Common myeloid progenitor, CD34-positive (primary cell): Measurements from ENCODE around the gene CELF2.

ENCODE experiments used
- CTCF ChIA-PET: fragments of 350-600 bp; sonication (Branson Sonifier 250); formaldehyde crosslinking; loops from one replicate; lab custom pipeline; 2021; ENCODE audit warnings: antibody characterized with exemption; lab: Charles Lee
- POLR2A ChIA-PET: fragments of 350-600 bp; sonication (Branson Sonifier 250); formaldehyde crosslinking; loops from one replicate; lab custom pipeline; 2021; ENCODE audit warnings: antibody characterized with exemption; lab: Charles Lee
- DNase-seq, 3 donors: peaks; one replicate each; pipeline versions ENCODE4 v3.0.0 to v3.0.0-alpha.2; 2013
- H3K27ac ChIP-seq, 2 experiments: 1 replicate in 1 of 2; 2 replicates in 1 of 2; pipeline ENCODE4 v1.7.0; 2013; ENCODE audit warnings: inconsistent platforms in 2 of 2, low read length in 2 of 2, mild to moderate bottlenecking in 2 of 2, low read depth in 1 of 2, moderate library complexity in 1 of 2; ENCODE audit not compliant: severe bottlenecking in 2 of 2, insufficient read depth in 1 of 2, poor library complexity in 1 of 2
- H3K27me3 ChIP-seq, 5 experiments: replicated peaks in 2 of 5; 1 replicate in 3 of 5; 2 replicates in 2 of 5; pipeline versions ENCODE4 v1.6.1 to v1.7.0; 2013; ENCODE audit warnings: low read length in 4 of 5, mild to moderate bottlenecking in 2 of 5, moderate library complexity in 2 of 5, inconsistent platforms in 1 of 5; ENCODE audit not compliant: insufficient read depth in 5 of 5, control insufficient read depth in 4 of 5
- H3K36me3 ChIP-seq, 4 experiments: 1 replicate in 2 of 4; 2 replicates in 2 of 4; pipeline versions ENCODE4 v1.6.1 to v1.7.0; 2013; ENCODE audit warnings: low read length in 3 of 4, control low read depth in 1 of 4, mild to moderate bottlenecking in 1 of 4; ENCODE audit not compliant: control insufficient read depth in 4 of 4, insufficient read depth in 4 of 4
- H3K4me1 ChIP-seq, 4 experiments: 1 replicate in 3 of 4; 2 replicates in 1 of 4; pipeline versions ENCODE4 v1.6.1 to v1.7.1; 2013; ENCODE audit warnings: low read length in 3 of 4, mild to moderate bottlenecking in 3 of 4, control low read depth in 1 of 4, inconsistent platforms in 1 of 4, moderate library complexity in 1 of 4; ENCODE audit not compliant: control insufficient read depth in 4 of 4, insufficient read depth in 4 of 4; ENCODE audit errors: control extremely low read depth in 1 of 4
- H3K4me3 ChIP-seq, 7 experiments: 1 replicate in 4 of 7; 2 replicates in 3 of 7; pipeline versions ENCODE4 v1.5.1 to v1.7.0; 2013; ENCODE audit warnings: mild to moderate bottlenecking in 7 of 7, low read length in 6 of 7, moderate library complexity in 6 of 7, inconsistent platforms in 2 of 7, low read depth in 2 of 7, control low read depth in 1 of 7; ENCODE audit not compliant: insufficient read depth in 4 of 7, control insufficient read depth in 1 of 7; ENCODE audit errors: extremely low read depth in 1 of 7
- H3K9me3 ChIP-seq, 5 experiments: 1 replicate in 4 of 5; 2 replicates in 1 of 5; pipeline versions ENCODE4 v1.6.1 to v1.7.1; 2013; ENCODE audit warnings: low read length in 4 of 5, mild to moderate bottlenecking in 2 of 5, inconsistent platforms in 1 of 5, low read depth in 1 of 5, moderate library complexity in 1 of 5; ENCODE audit not compliant: control insufficient read depth in 4 of 5, insufficient read depth in 2 of 5; ENCODE audit errors: control extremely low read depth in 1 of 5
- WGBS: methylation state at CpG from one replicate; pipeline ENCODE4 v1.1.5; 2013; ENCODE audit not compliant: insufficient coverage; 5-methylcytosine and 5-hydroxymethylcytosine counted together

The CELF2 gene

GRCh38 chr10:11322698-11323097, 305.0 kb downstream of the CELF2 start:
- Histone ChIP-seq H3K27ac (no peak overlapping the region), H3K36me3 (peaks cover 49 to 98% (median 89%) of the 10 kb centered on the region in 4 experiments), H3K4me1 (peaks cover 0 to under 1% (median 0%) of the 10 kb centered on the region in 4 experiments), H3K4me3 (no peak overlapping the region), H3K27me3 (no peaks in the 10 kb centered on the region), H3K9me3 (no peaks in the 10 kb centered on the region)
- no peak for DNase-seq
- ChIA-PET POLR2A (no interaction called here), CTCF (interaction anchor here (1.0 to 1.1 kb wide), 2 partner anchors 15 to 150 kb away, joined by 3 read pairs; no protein-coding TSS in a partner anchor)
- WGBS = no CpG with 5 or more reads among the region's 1 CpG

DNA sequence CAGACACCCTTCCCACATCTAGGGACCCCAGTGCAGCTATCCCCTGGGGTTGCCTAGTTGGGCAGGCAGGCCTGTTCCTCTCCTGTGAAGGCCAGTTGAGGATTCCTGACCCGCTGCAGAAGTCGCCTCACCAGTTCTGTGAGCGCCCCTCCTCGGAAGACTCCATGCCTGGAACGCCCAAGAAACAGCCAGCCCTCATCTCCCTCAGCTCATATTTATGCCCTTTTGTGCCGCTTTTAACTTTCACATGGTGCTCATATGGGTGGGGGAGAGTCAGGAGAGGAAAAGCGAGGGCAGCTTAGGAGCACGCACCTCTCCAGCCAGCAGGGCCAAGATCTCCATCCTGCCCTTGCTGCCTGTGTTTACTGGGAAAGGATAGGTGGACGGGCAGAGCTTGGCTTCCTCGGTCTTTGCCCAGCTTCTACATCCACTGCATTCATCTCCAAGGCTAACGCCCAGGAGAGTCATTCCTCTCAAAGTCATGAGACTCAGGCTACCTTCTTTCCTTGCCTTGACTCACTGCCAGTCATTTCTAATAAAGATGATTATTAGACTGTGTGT, 307.2 kb downstream of the CELF2 start:
- DNase-seq = no peak
- CTCF ChIA-PET = interaction anchor here (1.3 kb wide), 1 partner anchor 15 kb away, joined by 3 read pairs; no protein-coding TSS in a partner anchor
- no peaks in the 10 kb centered on the region for H3K27me3 ChIP-seq
- peaks cover 42 to 95% (median 82%) of the 10 kb centered on the region in 4 experiments for H3K36me3 ChIP-seq
- POLR2A ChIA-PET = no interaction called here
- H3K27ac ChIP-seq = no peak overlapping the region
- peaks cover 0 to 16% (median 7%) of the 10 kb centered on the region in 4 experiments for H3K4me1 ChIP-seq
- no peaks in the 10 kb centered on the region for H3K9me3 ChIP-seq
- 100% methylated on average over 2 of the region's 11 CpGs for WGBS
- no peak overlapping the region for H3K4me3 ChIP-seq

DNA sequence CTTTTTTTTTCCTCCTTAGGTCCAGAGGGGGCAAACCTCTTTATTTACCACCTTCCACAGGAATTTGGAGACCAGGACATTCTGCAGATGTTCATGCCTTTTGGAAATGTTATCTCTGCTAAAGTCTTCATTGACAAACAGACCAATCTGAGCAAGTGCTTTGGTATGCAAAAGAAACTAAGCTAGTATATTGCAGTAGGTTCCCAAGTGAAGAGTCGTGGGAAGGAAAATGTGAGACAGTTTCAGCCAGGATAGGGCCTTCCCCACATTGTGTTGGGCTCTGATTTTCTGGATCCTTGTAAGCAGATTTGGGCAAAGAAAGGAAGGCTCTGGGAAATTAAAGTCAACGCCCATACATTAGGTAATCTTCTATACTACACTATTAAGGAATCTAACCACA, 308.1 kb downstream of the CELF2 start:
- POLR2A ChIA-PET = no interaction called here
- Histone ChIP-seq H3K36me3 (peaks cover 33 to 93% (median 80%) of the 10 kb centered on the region in 4 experiments), H3K27ac (no peak overlapping the region), H3K9me3 (no peaks in the 10 kb centered on the region), H3K4me3 (no peak overlapping the region), H3K4me1 (peaks cover 0 to 25% (median 10%) of the 10 kb centered on the region in 4 experiments), H3K27me3 (no peaks in the 10 kb centered on the region)
- DNase-seq = no peak
- CTCF ChIA-PET = no interaction called here
- WGBS = 100% methylated on average over 1 of the region's 2 CpGs

- DNase-seq = no peak
- Histone ChIP-seq H3K4me1 (peaks cover 0 to 29% (median 10%) of the 10 kb centered on the region in 4 experiments), H3K36me3 (peaks cover 29 to 89% (median 76%) of the 10 kb centered on the region in 4 experiments), H3K27me3 (no peaks in the 10 kb centered on the region), H3K27ac (no peak overlapping the region), H3K4me3 (no peak overlapping the region), H3K9me3 (no peaks in the 10 kb centered on the region)
- CTCF ChIA-PET = interaction anchor here (3.0 kb wide), 1 partner anchor 8 kb away, joined by 12 read pairs; no protein-coding TSS in a partner anchor
- POLR2A ChIA-PET = no interaction called here
- WGBS = 99% methylated on average over 11 of the region's 12 CpGs
Observed at GRCh38 chr10:11326241-11326640, 308.6 kb downstream of the CELF2 start.

- H3K27me3 ChIP-seq = no peaks in the 10 kb centered on the region
- no peaks in the 10 kb centered on the region for H3K9me3 ChIP-seq
- H3K4me3 ChIP-seq = no peak overlapping the region
- ChIA-PET POLR2A (no interaction called here), CTCF (interaction anchor here (1.0 to 3.0 kb wide), 2 partner anchors 8 to 17 kb away, joined by 3 to 12 read pairs; no protein-coding TSS in a partner anchor)
- H3K27ac ChIP-seq = no peak overlapping the region
- peaks cover 31 to 86% (median 73%) of the 10 kb centered on the region in 4 experiments for H3K36me3 ChIP-seq
- WGBS = 90% methylated on average over 8 of the region's 11 CpGs
- no peak for DNase-seq
- peaks cover 0 to 34% (median 10%) of the 10 kb centered on the region in 4 experiments for H3K4me1 ChIP-seq
Observed at GRCh38 chr10:11326913-11327616, 309.4 kb downstream of the CELF2 start.

DNA sequence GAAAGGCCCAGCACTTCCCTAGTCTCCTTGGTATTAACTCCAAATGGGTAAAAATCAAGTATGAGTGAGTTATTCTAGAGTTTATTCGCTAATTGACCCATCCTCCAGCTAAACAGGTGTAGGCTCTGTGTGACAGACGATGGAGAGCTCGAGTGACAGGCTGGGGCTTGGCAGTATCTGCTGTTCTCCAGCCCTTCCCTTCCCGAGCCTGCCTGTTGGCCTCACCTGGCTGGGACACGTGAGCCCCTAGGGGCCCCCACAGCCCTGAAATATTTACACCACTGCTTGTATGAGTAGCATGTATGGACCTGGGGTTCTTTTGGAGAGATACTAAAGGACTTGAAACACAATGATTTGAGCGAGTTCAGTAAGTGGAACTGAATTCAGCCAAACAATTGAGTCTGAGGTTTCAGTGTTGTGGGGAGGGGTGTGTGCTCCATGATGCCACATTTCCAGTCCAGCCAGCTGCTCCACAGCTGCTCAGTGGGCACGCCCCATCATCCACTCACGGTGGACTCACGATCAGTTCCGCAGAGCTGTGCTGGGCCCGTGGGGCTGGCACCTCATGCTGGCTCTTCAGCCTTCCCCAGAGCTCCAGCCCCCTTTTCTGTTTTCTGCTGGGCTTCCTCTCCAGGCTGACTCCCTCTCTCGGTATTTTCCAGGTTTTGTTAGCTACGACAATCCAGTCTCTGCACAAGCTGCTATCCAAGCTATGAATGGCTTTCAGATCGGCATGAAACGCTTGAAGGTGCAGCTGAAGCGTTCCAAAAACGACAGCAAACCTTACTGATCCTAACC, 310.8 kb downstream of the CELF2 start:
- H3K36me3 ChIP-seq = peaks cover 31 to 84% (median 70%) of the 10 kb centered on the region in 4 experiments
- H3K27ac ChIP-seq = peak overlapping the region; percentile 6 to 44
- 91% methylated on average over 12 of the region's 17 CpGs for WGBS
- H3K27me3 ChIP-seq = no peaks in the 10 kb centered on the region
- H3K9me3 ChIP-seq = no peaks in the 10 kb centered on the region
- DNase-seq = no peak
- H3K4me1 ChIP-seq = peaks cover 0 to 46% (median 14%) of the 10 kb centered on the region in 4 experiments
- H3K4me3 ChIP-seq = no peak overlapping the region
- POLR2A ChIA-PET = interaction anchor here (0.5 to 0.7 kb wide), 2 partner anchors 123 to 1290 kb away, joined by 3 read pairs; no protein-coding TSS in a partner anchor
- CTCF ChIA-PET = interaction anchor here (0.9 to 3.0 kb wide), 4 partner anchors 10 to 167 kb away, joined by 3 to 12 read pairs (median 3); no protein-coding TSS in a partner anchor
